Kidney (tissue), 14 donors: ENCODE results near the gene GLOD4. TPM values are rescaled to one million over a fixed set of nuclear protein-coding genes. Genes with fewer than 3 reads are reported as not detected.

ENCODE experiments used
- DNase-seq, 5 donors: peaks; one replicate each; pipeline ENCODE4 v3.0.0-alpha.2; 2013 to 2020
- FAIRE-seq: peaks from 2 replicates; lab custom pipeline; 2012; peaks lifted over from hg19 to GRCh38; lab: Jason Lieb, UNC
- H3K27ac ChIP-seq, 2 donors: one replicate each; pipeline ENCODE4 v1.7.0; 2013; ENCODE audit warnings: low read depth in 2 of 2, low read length in 2 of 2, inconsistent platforms in 1 of 2
- H3K27me3 ChIP-seq: one replicate; pipeline ENCODE4 v1.7.1; 2013; ENCODE audit warnings: low read length, inconsistent platforms; ENCODE audit not compliant: control insufficient read depth, insufficient read depth
- H3K36me3 ChIP-seq, 3 donors: one replicate each; pipeline versions ENCODE4 v1.7.0 to v1.7.1; 2013; ENCODE audit warnings: low read length in 3 of 3, control low read depth in 1 of 3, inconsistent platforms in 1 of 3; ENCODE audit not compliant: insufficient read depth in 3 of 3, control insufficient read depth in 2 of 3
- H3K4me1 ChIP-seq, 3 donors: one replicate each; pipeline versions ENCODE4 v1.7.0 to v1.7.1; 2013; ENCODE audit warnings: low read length in 3 of 3, inconsistent platforms in 1 of 3, low read depth in 1 of 3; ENCODE audit not compliant: control insufficient read depth in 2 of 3, insufficient read depth in 2 of 3
- H3K4me3 ChIP-seq, 3 donors: one replicate each; pipeline versions ENCODE4 v1.7.0 to v1.8.1; 2013; ENCODE audit warnings: low read length in 3 of 3, control low read depth in 1 of 3, inconsistent platforms in 1 of 3
- H3K9ac ChIP-seq, 3 donors: one replicate each; pipeline versions ENCODE4 v1.7.0 to v1.7.1; 2013; ENCODE audit warnings: low read length in 3 of 3, control low read depth in 1 of 3, inconsistent platforms in 1 of 3
- H3K9me3 ChIP-seq, 3 donors: one replicate each; pipeline versions ENCODE4 v1.7.0 to v1.7.1; 2013; ENCODE audit warnings: low read length in 3 of 3, control low read depth in 1 of 3, inconsistent platforms in 1 of 3; ENCODE audit not compliant: control insufficient read depth in 2 of 3, insufficient read depth in 1 of 3
- CTCF ChIP-seq: IDR thresholded peaks from 3 replicates; pipeline ENCODE4 v1.5.1; 2012; ENCODE audit warnings: mild to moderate bottlenecking, moderate library complexity, borderline replicate concordance; ENCODE audit not compliant: insufficient read depth; ENCODE audit errors: extremely low read depth
- intact Hi-C: fragments of 100-400 bp; cut with DNase I; formaldehyde crosslinking; loops from one replicate; pipeline ENCODE4 v1.11.1; 2022
- polyA plus RNA-seq: library from polyadenylated mRNA; stranded (reverse); fragments of 350-450 nt; fragmentation: Illumina TruSeq; extraction: RNeasy Lipid Tissue Mini Kit (QIAGEN cat#74804); gene quantifications from one replicate; pipeline ENCODE4 v1.2.3, GENCODE V29; 2014; ENCODE audit warnings: low read depth, low replicate concordance; ENCODE audit not compliant: insufficient read depth
- total RNA-seq: library from RNA; stranded (reverse); fragmentation: NEBNext Ultra II Directional; extraction: Animal tissue kit (Norgen Biotek cat#: 25700); gene quantifications from one replicate; pipeline ENCODE4 v1.2.1, GENCODE V29; 2021
- donor health status: control.
- donor health status: control.
- donor health status: control.
- donor health status: control.
- donor health status: control.
- donor health status: DM: yes; HTN: yes; CAD: no.
- donor health status: Normal renal cell carcinoma (clear cell type).

Gene GLOD4
- total and polyA plus RNA-seq, 2 donors from 2014 or later: 70.6 to 90.8 TPM

- H3K27ac ChIP-seq: no peak overlapping the region
- no peak overlapping the region for H3K4me3 ChIP-seq
- H3K9me3 ChIP-seq: no peaks in the 10 kb centered on the region
- no peaks in the 10 kb centered on the region for H3K4me1 ChIP-seq
- H3K27me3 ChIP-seq: no peaks in the 10 kb centered on the region
- DNase-seq: no peak
- intact Hi-C loops: no loop called here
- no peak for FAIRE-seq
- no peaks in the 10 kb centered on the region for H3K36me3 ChIP-seq
- H3K9ac ChIP-seq: no peak overlapping the region
- no peak for TF ChIP-seq CTCF
Measured at GRCh38 chr17:725084-725483, 57.0 kb downstream of the GLOD4 start.

- H3K4me3 ChIP-seq: no peak overlapping the region
- no peak overlapping the region for H3K9ac ChIP-seq
- H3K36me3 ChIP-seq: no peaks in the 10 kb centered on the region
- no peak for FAIRE-seq
- H3K27ac ChIP-seq: no peak overlapping the region
- no peak for TF ChIP-seq CTCF
- intact Hi-C loops: no loop called here
- H3K4me1 ChIP-seq: no peaks in the 10 kb centered on the region
- DNase-seq: no peak
- H3K9me3 ChIP-seq: no peaks in the 10 kb centered on the region
- no peaks in the 10 kb centered on the region for H3K27me3 ChIP-seq
Measured at GRCh38 chr17:721540-721937, 60.5 kb downstream of the GLOD4 start.

- Histone ChIP-seq H3K27me3 (no peaks in the 10 kb centered on the region), H3K36me3 (no peaks in the 10 kb centered on the region), H3K9me3 (no peaks in the 10 kb centered on the region), H3K4me3 (no peak overlapping the region), H3K9ac (no peak overlapping the region), H3K27ac (no peak overlapping the region), H3K4me1 (no peaks in the 10 kb centered on the region)
- no peak for TF ChIP-seq CTCF
- FAIRE-seq (no peak), DNase-seq (no peak)
- intact Hi-C loops: no loop called here
Measured at GRCh38 chr17:720706-721539, 61.2 kb downstream of the GLOD4 start.
